ENCODE results near the gene TP53BP2. TPM values are rescaled to one million over a fixed set of nuclear protein-coding genes. Genes with fewer than 3 reads are reported as not detected.

The TP53BP2 gene
- polyA plus RNA-seq, 1 donor, result 25.5 TPM

- Histone ChIP-seq H3K4me1 (ENCODE audit: control insufficient read depth, insufficient read depth, low read length) (peaks cover 4% of the 10 kb centered on the region), H3K4me3 (ENCODE audit: low read length) (no peak overlapping the region), H3K27ac (ENCODE audit: low read length) (no peak overlapping the region), H3K27me3 (ENCODE audit: control insufficient read depth, insufficient read depth, low read length) (no peaks in the 10 kb centered on the region), H3K9me3 (ENCODE audit: control insufficient read depth, low read depth, low read length) (no peaks in the 10 kb centered on the region), H3K36me3 (ENCODE audit: control insufficient read depth, insufficient read depth, low read length) (peaks cover 86% of the 10 kb centered on the region)
- DNase-seq, result no peak
- no CpG with 5 or more reads among the region's 13 CpGs for WGBS (ENCODE audit: insufficient coverage, low lambda C conversion rate)
Measured at GRCh38 chr1:223755992-223756775, 89.6 kb downstream of the TP53BP2 start.

GRCh38 chr1:223755432-223755792, 90.3 kb downstream of the TP53BP2 start:
- H3K4me3 ChIP-seq (ENCODE audit: low read length), result no peak overlapping the region
- no CpG with 5 or more reads among the region's 9 CpGs for WGBS (ENCODE audit: insufficient coverage, low lambda C conversion rate)
- H3K36me3 ChIP-seq (ENCODE audit: control insufficient read depth, insufficient read depth, low read length), result peaks cover 88% of the 10 kb centered on the region
- no peaks in the 10 kb centered on the region for H3K27me3 ChIP-seq (ENCODE audit: control insufficient read depth, insufficient read depth, low read length)
- DNase-seq, result no peak
- peaks cover 11% of the 10 kb centered on the region for H3K4me1 ChIP-seq (ENCODE audit: control insufficient read depth, insufficient read depth, low read length)
- no peaks in the 10 kb centered on the region for H3K9me3 ChIP-seq (ENCODE audit: control insufficient read depth, low read depth, low read length)
- H3K27ac ChIP-seq (ENCODE audit: low read length), result no peak overlapping the region

GRCh38 chr1:223754681-223755431, 90.9 kb downstream of the TP53BP2 start:
- Histone ChIP-seq H3K27me3 (ENCODE audit: control insufficient read depth, insufficient read depth, low read length) (no peaks in the 10 kb centered on the region), H3K27ac (ENCODE audit: low read length) (no peak overlapping the region), H3K9me3 (ENCODE audit: control insufficient read depth, low read depth, low read length) (no peaks in the 10 kb centered on the region), H3K4me1 (ENCODE audit: control insufficient read depth, insufficient read depth, low read length) (peaks cover 12% of the 10 kb centered on the region), H3K4me3 (ENCODE audit: low read length) (no peak overlapping the region), H3K36me3 (ENCODE audit: control insufficient read depth, insufficient read depth, low read length) (peaks cover 86% of the 10 kb centered on the region)
- no peak for DNase-seq
- WGBS (ENCODE audit: insufficient coverage, low lambda C conversion rate), result 100% methylated on average over 5 of the region's 17 CpGs

- Histone ChIP-seq H3K27me3 (ENCODE audit: control insufficient read depth, insufficient read depth, low read length) (no peaks in the 10 kb centered on the region), H3K4me1 (ENCODE audit: control insufficient read depth, insufficient read depth, low read length) (peaks cover 18% of the 10 kb centered on the region), H3K36me3 (ENCODE audit: control insufficient read depth, insufficient read depth, low read length) (peaks cover 71% of the 10 kb centered on the region), H3K9me3 (ENCODE audit: control insufficient read depth, low read depth, low read length) (no peaks in the 10 kb centered on the region), H3K27ac (ENCODE audit: low read length) (no peak overlapping the region), H3K4me3 (ENCODE audit: low read length) (no peak overlapping the region)
- no peak for DNase-seq
- 100% methylated on average over 1 of the region's 15 CpGs for WGBS (ENCODE audit: insufficient coverage, low lambda C conversion rate)
Measured at GRCh38 chr1:223752721-223753515, 92.8 kb downstream of the TP53BP2 start.

GRCh38 chr1:223751696-223752095, 94.1 kb downstream of the TP53BP2 start:
- peaks cover 73% of the 10 kb centered on the region for H3K36me3 ChIP-seq (ENCODE audit: control insufficient read depth, insufficient read depth, low read length)
- WGBS (ENCODE audit: insufficient coverage, low lambda C conversion rate), result 100% methylated on average over 2 of the region's 4 CpGs

GRCh38 chr1:223750730-223751570, 94.8 kb downstream of the TP53BP2 start:
- Histone ChIP-seq H3K27ac (ENCODE audit: low read length) (no peak overlapping the region), H3K4me1 (ENCODE audit: control insufficient read depth, insufficient read depth, low read length) (peaks cover 18% of the 10 kb centered on the region), H3K36me3 (ENCODE audit: control insufficient read depth, insufficient read depth, low read length) (peaks cover 69% of the 10 kb centered on the region), H3K9me3 (ENCODE audit: control insufficient read depth, low read depth, low read length) (no peaks in the 10 kb centered on the region), H3K27me3 (ENCODE audit: control insufficient read depth, insufficient read depth, low read length) (no peaks in the 10 kb centered on the region), H3K4me3 (ENCODE audit: low read length) (no peak overlapping the region)
- DNase-seq, result peak in 1 of 2 donors; percentile 54
- 91% methylated on average over 4 of the region's 13 CpGs for WGBS (ENCODE audit: insufficient coverage, low lambda C conversion rate)

More at GRCh38 chr1:223751696-223752095, 94.1 kb downstream of the TP53BP2 start:
- DNase-seq, result no peak
- no peak overlapping the region for H3K27ac ChIP-seq (ENCODE audit: low read length)
- H3K4me3 ChIP-seq (ENCODE audit: low read length), result no peak overlapping the region
- H3K27me3 ChIP-seq (ENCODE audit: control insufficient read depth, insufficient read depth, low read length), result no peaks in the 10 kb centered on the region
- peaks cover 18% of the 10 kb centered on the region for H3K4me1 ChIP-seq (ENCODE audit: control insufficient read depth, insufficient read depth, low read length)
- H3K9me3 ChIP-seq (ENCODE audit: control insufficient read depth, low read depth, low read length), result no peaks in the 10 kb centered on the region

GRCh38 chr1:223748773-223749733, 96.7 kb downstream of the TP53BP2 start:
- WGBS (ENCODE audit: insufficient coverage, low lambda C conversion rate), result 14% methylated on average over 2 of the region's 61 CpGs
- H3K27ac ChIP-seq (ENCODE audit: low read length), result peak overlapping the region; percentile 8
- H3K4me1 ChIP-seq (ENCODE audit: control insufficient read depth, insufficient read depth, low read length), result peaks cover 18% of the 10 kb centered on the region
- peaks cover 65% of the 10 kb centered on the region for H3K36me3 ChIP-seq (ENCODE audit: control insufficient read depth, insufficient read depth, low read length)
- H3K9me3 ChIP-seq (ENCODE audit: control insufficient read depth, low read depth, low read length), result no peaks in the 10 kb centered on the region
- no peaks in the 10 kb centered on the region for H3K27me3 ChIP-seq (ENCODE audit: control insufficient read depth, insufficient read depth, low read length)
- DNase-seq, result peak; percentile 39 to 66
- peak overlapping the region; percentile 51 for H3K4me3 ChIP-seq (ENCODE audit: low read length)

GRCh38 chr1:223748405-223748772, 97.4 kb downstream of the TP53BP2 start:
- H3K4me1 ChIP-seq (ENCODE audit: control insufficient read depth, insufficient read depth, low read length), result peaks cover 18% of the 10 kb centered on the region
- H3K9me3 ChIP-seq (ENCODE audit: control insufficient read depth, low read depth, low read length), result no peaks in the 10 kb centered on the region
- WGBS (ENCODE audit: insufficient coverage, low lambda C conversion rate), result no CpG with 5 or more reads among the region's 18 CpGs
- H3K27me3 ChIP-seq (ENCODE audit: control insufficient read depth, insufficient read depth, low read length), result no peaks in the 10 kb centered on the region
- DNase-seq, result no peak
- peak overlapping the region; percentile 51 for H3K4me3 ChIP-seq (ENCODE audit: low read length)
- H3K27ac ChIP-seq (ENCODE audit: low read length), result no peak overlapping the region
- H3K36me3 ChIP-seq (ENCODE audit: control insufficient read depth, insufficient read depth, low read length), result peaks cover 62% of the 10 kb centered on the region

GRCh38 chr1:223747838-223748335, 97.9 kb downstream of the TP53BP2 start:
- Histone ChIP-seq H3K4me3 (ENCODE audit: low read length) (no peak overlapping the region), H3K27ac (ENCODE audit: low read length) (no peak overlapping the region), H3K4me1 (ENCODE audit: control insufficient read depth, insufficient read depth, low read length) (peaks cover 18% of the 10 kb centered on the region), H3K9me3 (ENCODE audit: control insufficient read depth, low read depth, low read length) (no peaks in the 10 kb centered on the region), H3K36me3 (ENCODE audit: control insufficient read depth, insufficient read depth, low read length) (peaks cover 57% of the 10 kb centered on the region), H3K27me3 (ENCODE audit: control insufficient read depth, insufficient read depth, low read length) (no peaks in the 10 kb centered on the region)
- WGBS (ENCODE audit: insufficient coverage, low lambda C conversion rate), result no CpG with 5 or more reads among the region's 4 CpGs
- no peak for DNase-seq

Measured in large intestine (tissue), 3 donors.